ENCODE data around the gene SIDT2.
"Not testable (repeated sequence)": the region's sequence is repeated elsewhere in the genome, so short reads cannot be mapped to it uniquely, and the experiment has no call there.

The SIDT2 gene

GRCh38 chr11:117178210-117179034 is at the start of gene SIDT2:
SIDT2 (plus strand) TSS chr11:117178743; CDS start chr11:117179264, 521 bp downstream.
- DNase-seq (ENCODE audit: insufficient read length, low spot score) (peak; percentile 82), FAIRE-seq (peak; percentile 98)

GRCh38 chr11:117130396-117130795 is 48.1 kb upstream of the SIDT2 start:
- not testable (repeated sequence) for DNase-seq (ENCODE audit: insufficient read length, low spot score); FAIRE-seq

GRCh38 chr11:117130879-117131278 is 47.7 kb upstream of the SIDT2 start:
- DNase-seq (ENCODE audit: insufficient read length, low spot score) (no peak), FAIRE-seq (no peak)

GRCh38 chr11:117134431-117134830 is 44.1 kb upstream of the SIDT2 start:
- DNase-seq (ENCODE audit: insufficient read length, low spot score) (no peak), FAIRE-seq (no peak)

GRCh38 chr11:117134979-117135378 is 43.6 kb upstream of the SIDT2 start:
- not testable (repeated sequence) for FAIRE-seq; DNase-seq (ENCODE audit: insufficient read length, low spot score)

GRCh38 chr11:117137223-117138086 is 41.1 kb upstream of the SIDT2 start:
- not testable (repeated sequence) for FAIRE-seq; DNase-seq (ENCODE audit: insufficient read length, low spot score)

- FAIRE-seq (no peak), DNase-seq (ENCODE audit: insufficient read length, low spot score) (no peak)
Observed at GRCh38 chr11:117143390-117143789, 35.2 kb upstream of the SIDT2 start.

- DNase-seq (ENCODE audit: insufficient read length, low spot score) (peak; percentile 98), FAIRE-seq (peak; percentile 92)
Observed at GRCh38 chr11:117143871-117144476, 34.6 kb upstream of the SIDT2 start, which contains the start of gene PAFAH1B2. PAFAH1B2 (plus strand) TSS chr11:117144287; CDS start chr11:117152448, 8,161 bp downstream.

- FAIRE-seq (peak; percentile 60), DNase-seq (ENCODE audit: insufficient read length, low spot score) (peak; percentile 39)
Observed at GRCh38 chr11:117144477-117145392, 33.8 kb upstream of the SIDT2 start.

GRCh38 chr11:117145393-117145761 is 33.2 kb upstream of the SIDT2 start:
- no peak for DNase-seq (ENCODE audit: insufficient read length, low spot score)
- peak; percentile 56 for FAIRE-seq

- DNase-seq (ENCODE audit: insufficient read length, low spot score) (no peak), FAIRE-seq (no peak)
Observed at GRCh38 chr11:117146521-117146920, 32.0 kb upstream of the SIDT2 start.

- no peak for FAIRE-seq
- no peak for DNase-seq (ENCODE audit: insufficient read length, low spot score)
Observed at GRCh38 chr11:117152066-117152465, 26.5 kb upstream of the SIDT2 start.

- DNase-seq (ENCODE audit: insufficient read length, low spot score) = no peak
- no peak for FAIRE-seq
Observed at GRCh38 chr11:117154468-117154867, 24.1 kb upstream of the SIDT2 start.

GRCh38 chr11:117157507-117157906 is 21.0 kb upstream of the SIDT2 start:
- FAIRE-seq = no peak
- DNase-seq (ENCODE audit: insufficient read length, low spot score) = no peak

- DNase-seq (ENCODE audit: insufficient read length, low spot score) = no peak
- peak; percentile 47 for FAIRE-seq
Observed at GRCh38 chr11:117159892-117160291, 18.7 kb upstream of the SIDT2 start.

- DNase-seq (ENCODE audit: insufficient read length, low spot score) (no peak), FAIRE-seq (peak; percentile 31)
Observed at GRCh38 chr11:117160826-117161225, 17.7 kb upstream of the SIDT2 start.

GRCh38 chr11:117166491-117166890 is 12.1 kb upstream of the SIDT2 start:
- FAIRE-seq = no peak

GRCh38 chr11:117169736-117170135 is 8.8 kb upstream of the SIDT2 start:
- DNase-seq (ENCODE audit: insufficient read length, low spot score) = no peak
- FAIRE-seq = no peak

More at GRCh38 chr11:117166491-117166890, 12.1 kb upstream of the SIDT2 start:
- no peak for DNase-seq (ENCODE audit: insufficient read length, low spot score)

- no peak for FAIRE-seq
Observed at GRCh38 chr11:117170210-117170609, 8.3 kb upstream of the SIDT2 start.

GRCh38 chr11:117171007-117171403 is 7.5 kb upstream of the SIDT2 start:
- no peak for FAIRE-seq
- no peak for DNase-seq (ENCODE audit: insufficient read length, low spot score)

More at GRCh38 chr11:117170210-117170609, 8.3 kb upstream of the SIDT2 start:
- DNase-seq (ENCODE audit: insufficient read length, low spot score) = no peak
